Measurements from ENCODE around the gene RBM10.

RBM10 gene, protein sequence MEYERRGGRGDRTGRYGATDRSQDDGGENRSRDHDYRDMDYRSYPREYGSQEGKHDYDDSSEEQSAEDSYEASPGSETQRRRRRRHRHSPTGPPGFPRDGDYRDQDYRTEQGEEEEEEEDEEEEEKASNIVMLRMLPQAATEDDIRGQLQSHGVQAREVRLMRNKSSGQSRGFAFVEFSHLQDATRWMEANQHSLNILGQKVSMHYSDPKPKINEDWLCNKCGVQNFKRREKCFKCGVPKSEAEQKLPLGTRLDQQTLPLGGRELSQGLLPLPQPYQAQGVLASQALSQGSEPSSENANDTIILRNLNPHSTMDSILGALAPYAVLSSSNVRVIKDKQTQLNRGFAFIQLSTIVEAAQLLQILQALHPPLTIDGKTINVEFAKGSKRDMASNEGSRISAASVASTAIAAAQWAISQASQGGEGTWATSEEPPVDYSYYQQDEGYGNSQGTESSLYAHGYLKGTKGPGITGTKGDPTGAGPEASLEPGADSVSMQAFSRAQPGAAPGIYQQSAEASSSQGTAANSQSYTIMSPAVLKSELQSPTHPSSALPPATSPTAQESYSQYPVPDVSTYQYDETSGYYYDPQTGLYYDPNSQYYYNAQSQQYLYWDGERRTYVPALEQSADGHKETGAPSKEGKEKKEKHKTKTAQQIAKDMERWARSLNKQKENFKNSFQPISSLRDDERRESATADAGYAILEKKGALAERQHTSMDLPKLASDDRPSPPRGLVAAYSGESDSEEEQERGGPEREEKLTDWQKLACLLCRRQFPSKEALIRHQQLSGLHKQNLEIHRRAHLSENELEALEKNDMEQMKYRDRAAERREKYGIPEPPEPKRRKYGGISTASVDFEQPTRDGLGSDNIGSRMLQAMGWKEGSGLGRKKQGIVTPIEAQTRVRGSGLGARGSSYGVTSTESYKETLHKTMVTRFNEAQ

DNA sequence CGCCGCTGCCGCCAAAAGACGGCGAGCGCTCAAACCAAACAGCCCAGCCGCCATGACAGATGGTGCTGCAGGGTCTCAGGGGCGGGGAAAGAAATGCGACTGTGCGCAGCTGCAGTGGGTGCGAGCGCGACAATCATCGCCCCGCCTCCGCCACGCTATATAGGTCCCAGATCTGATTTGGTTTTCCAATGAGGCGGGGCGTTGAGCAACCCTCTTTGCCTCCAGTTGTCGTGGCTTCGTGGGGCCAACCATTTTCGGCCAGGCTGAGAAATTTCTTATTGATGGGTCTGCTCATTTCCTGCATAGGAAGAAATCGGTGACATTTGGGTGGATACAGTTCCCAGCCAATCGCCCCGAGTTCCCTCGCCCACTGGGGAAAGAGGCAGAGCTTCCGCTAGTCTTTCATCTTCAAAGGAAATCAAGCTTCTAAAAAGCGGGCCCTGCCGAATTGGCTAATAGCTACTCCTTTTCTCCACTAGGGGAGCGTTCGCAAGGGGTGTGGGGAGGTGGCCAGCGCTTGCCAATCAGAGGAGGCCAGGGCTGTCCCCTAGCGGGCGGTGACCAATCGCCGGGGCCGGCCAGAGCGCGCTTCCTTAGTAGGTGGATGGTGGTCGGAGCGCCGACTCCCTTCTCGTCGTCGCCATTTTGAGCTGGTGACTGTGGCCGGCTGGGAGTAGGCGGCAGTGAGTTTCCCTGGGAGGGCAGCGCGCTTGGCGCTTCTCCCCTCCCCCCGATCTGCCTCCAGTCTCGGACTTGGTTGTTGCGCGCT, at the start of gene RBM10, which contains the start of gene NDUFB11:
TSS of gene RBM10 (plus strand) at position 596 of the 769 bp plus-strand sequence. CDS start 2,261 bp downstream, outside the sequence.
TSS of gene NDUFB11 (minus strand) at position 77 of the 769 bp plus-strand sequence. CDS start at position 54, 23 bp downstream.
- TF ChIP-seq GATA3 (IDR thresholded peaks at IDR 0.05; ENCODE audit: low read depth, low read length) (no peak), GATA2 (IDR thresholded peaks at IDR 0.05; ENCODE audit: low read depth, low read length) (peak; percentile 54; the same call in 1 of the 2 replicates)

DNA sequence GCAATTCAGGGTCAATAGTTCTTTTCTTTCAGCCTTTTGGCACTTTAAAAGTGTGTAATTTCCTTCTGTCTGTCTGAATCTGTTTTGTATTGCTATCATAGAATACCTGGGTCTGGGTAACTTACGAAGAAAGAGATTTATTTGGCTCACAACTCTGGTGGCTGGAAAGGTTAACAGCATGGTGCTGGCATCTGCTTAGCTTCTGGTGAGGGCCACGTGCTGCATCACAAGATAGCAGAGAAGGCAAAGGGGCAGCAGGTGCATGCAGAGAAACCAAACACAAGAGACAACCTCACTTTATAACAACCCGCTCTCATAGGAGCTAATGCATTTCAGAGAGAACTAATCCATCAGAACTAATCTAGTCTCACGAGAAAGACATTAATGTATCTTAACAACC, 48.0 kb upstream of the RBM10 start:
- TF ChIP-seq GATA3 (IDR thresholded peaks at IDR 0.05; ENCODE audit: low read depth, low read length) = no peak
- TF ChIP-seq GATA2 (IDR thresholded peaks at IDR 0.05; ENCODE audit: low read depth, low read length) = no peak

DNA sequence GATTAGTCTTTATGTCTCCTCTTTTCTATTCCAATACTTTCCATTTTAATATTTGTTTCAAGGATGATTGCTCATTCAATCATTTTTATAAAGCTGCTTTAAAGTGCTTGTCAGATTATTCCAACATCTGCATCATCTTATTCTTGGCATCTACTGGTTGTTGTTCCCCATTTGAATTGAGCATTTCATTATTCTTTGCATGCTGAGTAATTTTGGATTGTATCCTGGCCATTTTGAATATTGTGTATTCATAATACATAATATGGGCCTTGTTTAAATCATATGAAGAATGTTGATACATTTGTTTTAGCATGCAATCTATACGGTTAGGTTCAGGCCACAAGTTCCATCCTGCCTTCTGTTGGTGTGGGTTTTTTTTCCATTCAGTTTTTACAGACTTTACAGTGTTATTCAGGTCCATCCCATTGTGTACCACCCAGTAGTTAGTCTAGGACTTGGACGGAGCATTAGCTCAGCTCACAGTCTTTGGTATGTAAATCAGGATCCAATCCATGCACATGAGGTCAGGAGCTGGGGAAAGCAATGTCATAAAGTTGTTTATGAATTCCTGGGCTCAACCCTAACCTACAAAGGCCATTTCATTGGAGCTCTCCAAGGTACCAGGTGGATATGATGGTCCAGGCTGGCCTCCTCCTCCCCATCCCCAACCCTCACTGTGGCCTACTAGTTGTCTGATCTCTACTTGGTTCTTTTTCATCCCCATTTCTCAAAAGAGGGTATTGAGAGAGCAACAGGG, 46.5 kb upstream of the RBM10 start:
- no peak for TF ChIP-seq GATA3 (IDR thresholded peaks at IDR 0.05; ENCODE audit: low read depth, low read length)
- no peak for TF ChIP-seq GATA2 (IDR thresholded peaks at IDR 0.05; ENCODE audit: low read depth, low read length)

DNA sequence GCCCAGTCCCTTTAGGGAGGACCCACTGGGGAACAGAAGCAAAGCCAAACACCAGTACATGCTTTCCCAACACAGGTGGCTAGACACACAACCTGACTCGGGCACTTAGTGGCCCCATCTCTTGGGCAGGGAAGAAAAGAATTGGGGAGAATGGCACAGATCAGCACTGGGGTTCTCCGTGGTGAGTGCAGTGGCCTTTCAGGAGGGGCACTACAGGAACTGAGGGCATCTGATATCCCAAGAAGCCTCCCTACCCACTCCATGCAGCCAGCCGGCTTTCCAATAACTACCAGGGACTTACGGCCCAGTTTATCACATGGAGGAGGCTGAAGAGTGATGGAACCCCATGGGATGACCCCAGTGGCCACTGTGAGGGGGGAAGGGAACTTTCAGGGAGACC, 43.8 kb upstream of the RBM10 start:
- no peak for TF ChIP-seq GATA3 (IDR thresholded peaks at IDR 0.05; ENCODE audit: low read depth, low read length)
- no peak for TF ChIP-seq GATA2 (IDR thresholded peaks at IDR 0.05; ENCODE audit: low read depth, low read length)

DNA sequence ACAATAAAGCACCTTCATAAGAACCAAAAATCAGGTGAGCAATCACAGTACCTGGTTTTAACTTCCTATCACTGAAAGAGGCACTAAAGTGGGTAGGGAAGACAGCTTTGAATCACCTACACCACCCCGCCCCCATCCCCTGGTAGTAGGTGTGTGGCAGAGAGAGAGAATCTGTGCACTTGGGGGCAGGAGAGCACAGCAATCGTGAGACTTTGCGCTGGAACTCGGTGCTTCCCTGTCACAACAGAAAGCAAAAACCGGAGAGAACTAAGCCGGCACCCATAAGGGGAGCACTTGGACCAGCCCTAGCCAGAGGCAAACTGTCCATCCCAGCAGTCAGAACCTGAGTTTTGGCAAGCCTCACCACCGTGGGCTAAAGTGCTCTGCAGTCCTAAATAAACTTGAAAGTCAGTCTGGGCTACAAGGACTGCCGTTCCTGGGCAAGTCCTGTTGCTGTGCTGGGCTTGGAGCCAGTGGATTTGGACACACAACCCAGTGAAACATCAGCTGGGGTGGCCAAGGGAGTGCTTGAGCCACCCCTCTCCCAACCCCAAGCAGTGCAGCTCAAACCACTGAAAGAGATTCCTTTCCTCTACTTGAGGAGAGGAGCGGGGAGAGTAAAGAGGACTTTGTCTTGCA, 32.6 kb upstream of the RBM10 start:
- no peak for TF ChIP-seq GATA2 (IDR thresholded peaks at IDR 0.05; ENCODE audit: low read depth, low read length)
- TF ChIP-seq GATA3 (IDR thresholded peaks at IDR 0.05; ENCODE audit: low read depth, low read length) = no peak

DNA sequence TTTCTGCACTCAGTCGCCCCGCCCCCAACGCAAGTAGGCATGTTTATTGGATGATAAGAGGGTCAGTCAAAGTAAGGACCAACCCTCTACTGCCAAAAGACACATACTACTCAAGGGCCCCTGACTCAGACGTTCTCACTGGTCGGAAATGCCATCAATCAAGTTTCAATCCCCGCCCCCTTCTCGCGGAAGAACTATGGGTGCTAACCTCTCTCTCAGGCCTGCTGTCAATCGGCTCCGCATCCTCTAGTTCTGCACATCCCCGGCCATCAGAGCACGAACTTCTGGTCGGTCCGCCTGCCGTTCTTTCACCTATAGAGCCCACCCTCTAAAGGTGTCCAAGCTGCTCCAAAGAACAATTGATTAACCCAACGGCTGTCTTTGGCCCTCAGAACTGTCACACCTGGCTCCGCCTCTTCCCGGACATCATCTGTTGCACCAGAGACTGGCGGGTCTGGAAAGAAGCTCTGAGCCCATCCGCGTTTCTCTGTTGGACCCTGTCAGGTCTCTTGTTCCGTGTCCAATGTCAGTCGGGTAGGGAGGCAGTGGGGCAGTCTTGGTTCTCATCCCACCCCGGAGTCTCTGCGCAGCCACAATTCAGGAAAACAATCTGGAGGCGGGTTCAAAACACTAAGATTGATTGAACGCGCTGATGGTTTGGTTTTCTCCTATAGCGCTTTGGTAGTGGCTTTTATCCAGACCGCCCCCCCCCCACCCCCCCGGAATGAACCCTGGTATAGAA, 15.7 kb upstream of the RBM10 start:
- TF ChIP-seq GATA2 (IDR thresholded peaks at IDR 0.05; ENCODE audit: low read depth, low read length) (no peak), GATA3 (IDR thresholded peaks at IDR 0.05; ENCODE audit: low read depth, low read length) (no peak)

DNA sequence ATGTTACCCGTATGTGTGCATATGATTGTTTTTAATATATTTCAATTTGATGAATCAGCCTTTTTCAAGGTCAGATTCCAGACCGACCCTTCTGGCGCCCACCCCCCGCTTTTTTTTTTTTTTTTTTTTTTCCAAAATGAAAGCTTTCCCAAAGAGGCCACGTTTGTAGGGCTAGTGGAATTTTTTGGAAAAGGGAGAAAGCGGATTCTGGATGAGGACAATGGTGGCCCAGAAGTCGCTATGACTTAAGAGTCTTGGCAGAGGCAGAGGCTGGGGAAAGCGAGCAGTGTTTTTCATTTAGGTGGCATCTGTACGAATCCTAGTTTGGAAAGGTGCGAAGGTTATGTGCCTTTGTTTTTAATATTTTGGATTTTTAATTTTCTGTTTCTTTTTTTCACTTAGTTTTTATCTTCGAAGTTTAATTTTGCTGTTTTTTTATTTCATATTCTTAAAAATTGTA, 15.1 kb upstream of the RBM10 start:
- no peak for TF ChIP-seq GATA3 (IDR thresholded peaks at IDR 0.05; ENCODE audit: low read depth, low read length)
- no peak for TF ChIP-seq GATA2 (IDR thresholded peaks at IDR 0.05; ENCODE audit: low read depth, low read length)

DNA sequence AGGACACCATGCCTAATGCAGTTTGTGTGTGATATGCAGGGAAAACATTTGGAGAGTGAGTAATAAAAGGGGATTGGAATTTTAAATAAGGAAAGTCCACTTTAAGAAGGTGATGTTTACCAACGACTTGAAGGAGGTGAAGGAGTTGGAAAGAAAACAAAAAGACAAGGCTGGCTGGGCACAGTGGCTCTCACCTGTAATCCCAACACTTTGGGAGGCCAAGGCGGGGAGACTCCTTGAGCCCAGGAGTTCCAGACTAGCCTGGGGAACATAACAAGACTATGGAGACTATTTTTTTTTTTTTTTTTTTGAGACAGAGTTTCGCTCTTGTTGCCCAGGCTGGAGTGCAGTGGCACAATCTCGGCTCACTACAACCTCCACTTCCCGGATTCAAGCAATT, 11.5 kb upstream of the RBM10 start:
- TF ChIP-seq GATA3 (IDR thresholded peaks at IDR 0.05; ENCODE audit: low read depth, low read length) = no peak

DNA sequence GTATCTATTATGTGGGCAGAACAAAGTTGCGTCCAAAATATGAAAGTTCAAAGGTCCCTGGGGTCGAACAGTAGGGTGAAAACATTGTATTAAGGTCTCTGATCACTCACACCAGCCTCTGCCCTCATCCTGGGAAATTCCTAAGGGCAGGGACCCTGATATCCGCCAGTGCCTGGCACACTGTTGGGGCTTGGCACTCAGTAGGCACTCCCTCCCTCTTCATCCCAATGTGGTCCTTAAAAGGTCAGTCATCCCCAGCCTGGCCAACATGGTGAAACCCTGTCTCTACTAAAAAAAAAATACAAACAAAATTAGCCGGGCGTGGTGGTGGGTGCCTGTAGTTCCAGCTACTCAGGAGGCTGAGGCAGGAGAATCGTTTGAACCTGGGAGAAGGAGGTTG, 6.8 kb upstream of the RBM10 start:
- no peak for TF ChIP-seq GATA2 (IDR thresholded peaks at IDR 0.05; ENCODE audit: low read depth, low read length)
- no peak for TF ChIP-seq GATA3 (IDR thresholded peaks at IDR 0.05; ENCODE audit: low read depth, low read length)

DNA sequence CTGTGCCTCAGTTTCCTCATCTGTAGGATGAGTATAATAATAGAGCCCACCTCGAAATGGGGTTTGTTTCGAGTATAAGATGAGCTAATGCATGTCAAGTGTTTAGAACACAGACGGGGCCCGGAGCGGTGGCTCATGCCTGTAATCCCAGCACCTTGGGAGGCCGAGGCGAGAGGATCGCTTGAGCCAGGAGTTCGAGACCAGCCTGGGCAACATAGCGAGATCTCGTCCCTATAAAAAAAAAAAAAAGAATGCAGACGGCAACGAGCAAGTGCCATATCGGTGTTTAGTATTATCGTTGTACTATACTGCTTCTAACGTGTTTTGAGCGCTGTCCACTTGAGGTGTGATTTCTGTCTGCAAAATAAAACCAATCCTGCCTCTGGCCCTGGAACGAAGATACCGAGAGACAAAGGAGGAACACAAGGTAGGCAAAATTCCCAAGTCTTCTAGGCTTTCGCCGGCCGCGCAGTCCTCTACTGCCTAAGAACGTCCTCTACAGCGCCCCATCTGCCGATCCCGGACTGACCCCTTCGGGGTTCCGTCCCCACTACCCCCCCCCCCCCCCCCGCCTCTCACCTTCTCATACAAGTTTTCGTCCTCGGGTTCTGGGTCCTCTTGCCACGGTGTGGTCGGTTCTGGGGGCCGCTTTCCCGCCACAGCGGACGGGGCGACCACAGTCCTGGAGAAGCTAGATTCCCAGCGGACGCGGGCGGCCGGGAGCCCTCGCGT, 961 bp upstream of the RBM10 start:
- TF ChIP-seq GATA2 (IDR thresholded peaks at IDR 0.05; ENCODE audit: low read depth, low read length) (no peak), GATA3 (IDR thresholded peaks at IDR 0.05; ENCODE audit: low read depth, low read length) (no peak)

DNA sequence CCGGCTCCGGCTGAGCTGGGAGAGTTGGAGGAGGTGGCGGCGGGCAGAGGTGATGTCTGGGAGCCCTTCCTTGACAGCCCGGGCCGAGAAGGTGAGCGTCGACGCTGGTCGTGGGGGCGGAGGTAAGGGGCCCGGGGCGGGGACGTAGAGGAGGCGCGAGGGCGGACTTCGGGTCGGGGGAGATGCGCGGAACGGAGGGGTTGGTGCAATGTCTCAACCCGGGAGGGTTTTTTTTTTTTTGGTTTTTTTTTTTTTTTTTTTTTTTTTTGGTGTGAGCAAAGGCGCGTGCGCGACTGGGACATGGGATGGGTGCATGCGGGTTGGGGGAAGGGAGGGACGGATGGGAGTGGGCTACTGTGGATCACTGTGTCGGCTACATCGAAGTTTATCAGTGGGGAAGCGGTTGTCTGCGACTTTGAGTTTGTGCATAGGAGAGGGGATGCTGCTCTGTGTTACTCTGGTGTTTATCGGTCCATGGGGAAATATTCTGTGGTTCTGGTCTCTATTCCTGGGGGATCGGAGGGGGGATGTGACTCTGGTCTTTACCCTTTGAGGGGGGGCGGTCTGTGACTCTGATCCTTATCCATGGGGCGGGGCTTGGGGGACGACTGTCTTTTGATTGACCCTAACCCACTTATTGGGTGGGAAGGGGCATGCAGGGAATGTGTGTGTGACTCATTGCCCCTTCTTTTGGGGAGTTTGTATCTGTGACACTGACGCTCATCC, 537 bp downstream of the RBM10 start:
- no peak for TF ChIP-seq GATA2 (IDR thresholded peaks at IDR 0.05; ENCODE audit: low read depth, low read length)
- no peak for TF ChIP-seq GATA3 (IDR thresholded peaks at IDR 0.05; ENCODE audit: low read depth, low read length)

Data from SH-SY5Y (cell line).